DMS53 treated with DMSO at 0.1 percent for 48 hours (cell line): ENCODE results near the gene TMEM184A.
A peak's percentile ranks its signal among the peaks of the same experiment; 100 is the strongest.

Experiments
- DNase-seq: peaks from one replicate; lab custom pipeline; 2025; ENCODE audit not compliant: unreplicated experiment; lab: John Stamatoyannopoulos, UW

The TMEM184A gene

DNA sequence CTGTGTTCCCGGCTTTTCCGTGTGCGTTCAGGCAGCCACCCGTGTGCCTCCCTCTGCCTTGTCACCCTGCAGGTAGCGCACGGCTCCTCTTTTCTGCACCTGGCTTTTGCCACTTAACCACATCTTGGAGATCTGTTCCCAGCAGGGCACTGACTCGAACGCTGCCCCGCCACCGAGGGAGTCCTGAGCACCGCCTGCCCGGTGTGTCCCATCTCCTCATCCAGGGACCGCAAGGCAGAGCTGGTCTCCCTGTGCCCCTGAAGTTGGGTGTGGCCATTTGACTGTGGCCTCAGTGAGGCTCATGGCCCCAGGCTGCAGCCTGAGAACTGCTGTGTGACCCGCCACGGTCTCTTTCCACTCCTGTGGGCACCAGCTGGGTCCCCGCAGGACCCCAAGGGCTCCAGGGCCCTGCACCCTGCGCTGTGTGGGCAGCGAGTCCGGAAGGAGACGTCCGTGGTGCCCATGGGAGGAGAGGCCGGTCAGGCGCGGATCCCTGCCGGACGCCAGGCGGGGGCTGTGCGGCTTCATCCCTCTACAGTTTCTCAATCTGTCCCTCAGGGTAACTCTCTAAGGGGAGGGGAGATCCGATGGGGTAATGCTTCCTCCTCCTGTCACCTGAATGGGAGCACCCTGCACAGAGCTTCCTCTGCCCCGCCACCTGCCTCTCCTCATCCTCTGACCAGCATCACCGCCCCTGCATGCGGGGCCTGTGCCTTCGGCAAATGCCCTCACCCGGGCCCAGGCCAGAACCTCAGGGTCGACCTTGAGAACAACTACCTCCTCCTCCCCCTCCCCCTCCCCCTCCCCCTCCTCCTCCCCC, 50.1 kb downstream of the TMEM184A start:
- peak; percentile 65 for DNase-seq

DNA sequence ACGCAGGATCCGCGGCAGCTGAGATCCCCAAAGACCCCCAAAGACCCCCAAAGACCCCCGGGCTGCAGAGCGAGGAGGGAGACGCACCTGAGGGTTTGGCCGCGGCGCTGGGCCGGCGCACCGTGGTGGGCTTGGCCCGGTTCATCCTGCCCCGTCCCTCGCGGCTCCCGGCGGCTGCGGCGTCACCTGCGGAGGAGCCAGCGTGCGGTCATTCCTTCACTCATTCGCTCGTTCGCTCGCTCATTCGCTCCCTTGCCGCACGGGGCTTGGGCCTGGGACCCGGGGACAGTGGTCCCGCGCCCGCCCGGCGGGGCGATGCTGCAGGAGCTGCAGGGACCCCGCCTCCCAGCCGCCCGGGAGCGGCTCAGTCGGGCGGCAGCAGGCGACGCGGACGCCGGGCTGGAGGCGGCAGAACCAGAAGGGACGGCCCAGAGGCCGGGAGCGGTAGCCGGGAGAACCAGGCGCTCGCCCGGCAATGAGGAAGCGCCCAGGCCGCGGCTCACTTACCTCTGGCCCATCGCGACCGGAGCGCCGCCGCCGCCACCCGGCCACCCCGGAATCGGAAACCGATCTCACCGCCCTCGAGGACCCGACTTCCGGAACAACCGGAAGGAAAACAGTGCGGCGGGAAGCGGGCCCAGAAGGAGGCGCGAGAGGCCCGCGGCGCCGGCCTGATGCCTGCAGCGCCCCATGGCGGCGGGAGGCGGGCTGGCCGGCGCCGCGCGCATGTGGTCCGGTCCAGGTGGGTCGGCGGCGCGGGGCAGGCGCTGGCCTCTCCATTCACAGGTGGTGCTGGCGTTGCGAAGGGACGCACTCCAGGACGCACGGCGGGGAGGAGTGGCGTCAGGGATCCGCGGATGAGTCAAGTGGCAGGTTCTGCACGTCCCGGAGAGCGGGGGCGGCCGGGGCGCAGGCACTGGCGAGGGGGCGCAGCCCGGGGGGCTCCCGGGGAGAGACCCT, 51.9 kb downstream of the TMEM184A start, which contains the start of gene INTS1:
Gene INTS1, minus strand, starts transcription at position 574 of the 960 bp plus-strand sequence. Its CDS starts 429 bp downstream, at position 145.
- DNase-seq: peak; percentile 94

DNA sequence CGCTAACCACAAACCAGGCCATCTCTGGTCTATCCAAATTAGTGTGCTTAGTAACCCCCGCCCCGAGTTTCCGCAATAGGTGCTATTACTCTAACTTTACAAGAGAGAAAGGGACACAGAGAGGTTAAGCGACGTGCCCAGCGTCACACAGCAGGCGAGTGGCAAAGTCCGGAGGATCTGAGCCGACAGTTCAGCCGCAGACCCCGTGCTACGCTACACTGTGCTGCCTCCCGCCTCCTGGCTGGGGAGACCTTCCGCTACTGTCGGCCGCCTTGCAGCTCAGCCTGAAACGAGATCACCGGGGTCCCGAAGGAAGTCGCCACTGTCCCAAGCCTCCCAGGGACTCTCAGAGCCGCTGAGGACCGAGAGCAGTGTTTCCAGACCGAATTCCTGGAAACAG, 52.6 kb downstream of the TMEM184A start:
- no peak for DNase-seq

DNA sequence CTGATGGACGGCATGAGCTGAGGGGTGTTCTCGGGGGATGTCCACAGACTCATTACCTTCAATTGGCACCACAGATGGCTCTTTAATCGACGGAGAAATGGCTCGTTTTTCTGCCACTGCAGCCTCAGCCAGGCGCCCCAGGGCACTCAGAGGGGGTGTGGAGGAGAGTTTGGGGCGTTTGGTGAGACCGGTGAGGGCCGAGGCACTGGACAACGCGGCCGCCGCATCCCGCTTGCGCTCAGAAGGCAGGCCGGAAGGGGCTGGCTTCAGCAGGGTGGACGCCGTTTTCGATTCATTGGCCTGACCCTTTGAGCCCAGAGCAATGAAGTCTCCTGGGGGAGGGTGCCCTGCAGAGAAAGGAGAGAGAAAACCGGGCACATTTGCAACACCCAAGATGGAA, 53.2 kb downstream of the TMEM184A start:
- no peak for DNase-seq

DNA sequence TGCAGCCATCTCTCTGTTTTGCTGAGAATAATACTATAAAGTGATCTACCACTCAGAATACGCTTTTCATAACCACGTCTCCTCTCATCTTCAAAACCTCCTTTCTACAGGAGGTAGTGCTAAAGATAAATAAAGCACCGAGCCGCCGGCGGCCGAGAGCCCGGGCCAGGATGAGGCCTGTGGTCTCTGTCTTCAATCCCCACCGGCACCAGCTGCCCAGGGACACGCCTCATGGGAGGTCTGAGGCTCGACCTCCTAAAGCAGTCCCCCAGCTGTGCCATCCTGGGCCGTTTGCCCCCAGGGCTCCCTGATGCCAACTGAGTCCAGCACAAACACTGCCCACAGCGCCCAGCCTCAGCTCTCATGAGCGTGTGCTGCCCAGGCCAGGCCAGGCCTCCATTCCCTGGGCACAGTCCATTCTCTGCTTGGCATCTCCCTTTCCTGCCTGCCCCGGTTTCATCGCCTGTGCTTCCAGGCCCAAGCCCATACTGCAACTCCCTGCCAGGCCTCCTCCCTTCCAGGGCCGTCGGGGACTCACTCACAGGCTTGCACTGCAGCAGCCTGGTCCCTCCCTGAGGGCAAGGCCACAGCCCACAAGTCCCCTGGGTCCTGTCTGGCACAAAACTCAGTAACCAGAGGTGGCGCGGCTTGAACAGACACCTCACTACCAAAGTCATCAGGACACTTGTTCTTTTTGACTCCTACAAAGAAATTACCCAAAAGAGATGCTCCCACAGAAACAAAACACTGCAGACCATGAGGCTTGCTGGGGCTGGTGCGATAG, 54.3 kb downstream of the TMEM184A start:
- DNase-seq: no peak

DNA sequence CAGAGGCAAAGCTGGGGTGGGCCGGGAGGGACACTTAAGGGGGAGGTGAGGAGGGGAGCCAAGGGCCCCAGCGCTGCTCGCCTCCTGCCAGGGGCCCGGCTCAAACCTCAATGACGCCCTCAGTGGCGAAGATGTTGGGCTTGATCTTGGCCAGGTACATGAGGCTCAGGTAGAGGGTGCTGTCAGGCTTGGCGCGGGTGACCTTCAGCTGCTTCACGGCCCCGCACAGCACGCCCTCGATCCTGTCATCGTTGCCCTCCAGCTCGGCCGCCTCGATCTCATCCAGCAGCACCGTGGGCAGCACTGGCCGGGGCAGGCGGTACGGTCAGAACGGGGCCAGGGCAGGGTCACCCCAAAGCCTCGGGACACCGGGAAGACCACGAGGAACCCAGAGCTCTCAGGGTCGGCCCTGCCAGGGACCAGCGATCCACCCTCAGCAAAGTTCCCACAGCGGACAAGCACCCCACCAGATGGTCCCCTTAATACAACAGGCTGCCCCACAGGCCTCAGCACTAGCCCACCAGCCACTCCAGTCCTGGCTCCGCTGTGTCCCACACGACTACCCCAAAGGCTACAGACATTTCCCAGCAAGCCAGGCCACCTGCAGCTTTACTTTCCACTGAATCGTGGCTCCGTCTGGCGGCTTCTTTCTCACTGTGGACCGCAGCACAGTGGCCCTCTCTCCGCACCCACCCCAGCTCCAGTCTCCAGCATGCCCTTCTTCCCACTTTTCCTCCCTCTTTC, 55.8 kb downstream of the TMEM184A start:
- no peak for DNase-seq

DNA sequence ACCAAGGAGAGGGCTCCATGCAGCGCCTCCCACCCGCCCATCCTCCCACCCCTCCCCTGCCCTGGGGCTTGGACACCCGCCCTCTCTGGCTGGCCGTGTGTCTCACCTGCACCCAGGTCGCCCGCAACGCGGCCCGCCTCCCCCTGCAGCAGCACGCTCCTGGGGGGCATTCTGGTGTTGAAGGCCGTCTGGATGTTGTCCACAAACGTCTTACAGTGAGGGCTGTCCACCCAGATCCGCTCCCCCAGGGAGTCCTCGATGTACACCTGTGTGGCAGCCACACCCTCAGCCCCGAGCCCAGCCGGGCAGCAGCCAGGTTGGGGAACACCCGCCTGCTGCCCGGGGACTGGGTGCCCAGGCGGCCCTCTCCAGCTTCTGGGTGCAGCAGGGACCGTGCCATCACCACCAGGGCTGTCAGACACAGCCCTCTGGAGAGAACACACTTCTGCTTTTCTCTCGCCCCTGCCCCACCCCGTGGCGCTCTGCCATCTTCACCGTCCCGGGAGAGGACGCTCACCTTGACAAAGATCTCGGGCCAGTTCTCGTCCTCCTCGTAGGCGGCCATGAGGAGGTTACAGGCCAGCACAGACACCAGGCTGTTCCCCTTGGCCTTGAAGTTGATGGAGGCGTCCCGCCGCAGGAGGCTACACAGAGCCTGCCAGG, 56.5 kb downstream of the TMEM184A start:
- DNase-seq: no peak

DNA sequence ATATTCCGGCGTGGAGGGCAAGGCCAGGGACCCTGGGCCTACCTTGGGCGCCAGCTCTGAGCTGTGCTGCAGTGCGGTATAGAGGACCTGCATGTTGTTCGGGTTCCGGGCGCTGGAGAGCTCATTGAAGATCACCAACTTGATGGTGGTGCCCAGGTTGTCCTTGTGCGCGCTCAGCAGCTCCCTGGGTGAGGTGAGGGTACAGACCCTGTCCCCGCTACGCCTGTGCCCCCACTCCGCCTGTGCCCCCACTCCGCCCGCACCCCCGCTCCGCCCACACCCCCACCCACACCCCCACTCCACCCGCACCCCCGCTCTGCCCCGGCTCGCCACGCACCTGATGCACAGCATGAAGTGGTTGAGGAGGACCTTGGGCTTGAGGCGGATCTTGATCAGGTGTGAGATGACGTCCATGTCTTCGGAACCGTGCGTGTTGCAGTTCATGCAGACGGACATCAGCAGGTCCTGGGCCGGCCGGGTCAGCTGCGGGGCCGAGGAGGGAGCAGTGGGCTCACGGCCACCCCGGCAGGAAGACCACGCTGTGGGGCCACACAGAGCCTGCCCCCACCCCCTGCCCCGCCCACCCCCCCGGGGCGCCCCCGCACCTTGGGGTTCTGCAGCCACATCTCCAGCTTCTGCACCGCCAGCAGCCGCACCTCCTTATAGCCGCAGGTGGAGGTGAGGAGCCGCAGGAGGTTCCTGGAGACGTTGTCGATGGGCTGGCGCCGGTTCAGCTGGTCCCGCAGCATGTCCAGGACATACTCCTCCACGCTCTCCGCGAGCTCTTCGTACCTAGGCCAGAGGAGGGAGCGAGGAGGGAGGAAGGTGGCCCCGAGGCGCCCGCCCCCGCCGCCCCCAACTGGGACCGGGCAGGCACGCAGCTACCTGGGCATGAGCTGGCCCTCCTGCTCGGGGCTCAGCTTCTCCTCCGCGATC, 57.4 kb downstream of the TMEM184A start:
- DNase-seq: no peak

DNA sequence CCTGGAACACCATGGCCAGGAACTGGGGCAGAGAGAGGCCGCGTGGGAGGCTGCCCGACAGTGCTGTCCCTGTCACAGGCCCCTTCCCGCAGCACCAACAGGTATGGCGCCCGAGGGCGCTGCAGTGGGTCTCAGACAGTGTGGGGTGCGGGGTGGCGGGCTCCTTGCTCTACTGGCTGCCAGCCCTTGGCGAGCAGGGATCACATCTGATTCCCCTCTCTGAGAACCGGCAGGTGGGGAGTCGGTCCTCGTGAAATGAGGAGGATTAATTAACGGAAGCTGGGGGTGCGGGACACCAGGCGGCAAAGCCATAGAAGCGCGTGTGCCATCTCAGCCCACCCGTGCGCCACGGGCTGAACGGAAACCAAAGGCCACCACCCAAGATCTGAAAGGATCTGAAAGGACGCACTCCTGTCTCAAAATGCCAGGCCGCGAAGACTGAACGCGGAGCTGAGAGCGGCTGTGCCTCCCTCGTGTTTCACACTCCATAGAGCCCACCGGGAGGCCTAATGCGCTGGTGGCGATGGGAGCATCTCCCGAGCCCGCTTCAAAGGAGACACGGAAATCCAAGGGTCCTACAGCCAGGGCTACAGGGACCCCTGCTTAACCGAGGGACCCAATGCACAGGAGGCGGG, 58.6 kb downstream of the TMEM184A start:
- no peak for DNase-seq

DNA sequence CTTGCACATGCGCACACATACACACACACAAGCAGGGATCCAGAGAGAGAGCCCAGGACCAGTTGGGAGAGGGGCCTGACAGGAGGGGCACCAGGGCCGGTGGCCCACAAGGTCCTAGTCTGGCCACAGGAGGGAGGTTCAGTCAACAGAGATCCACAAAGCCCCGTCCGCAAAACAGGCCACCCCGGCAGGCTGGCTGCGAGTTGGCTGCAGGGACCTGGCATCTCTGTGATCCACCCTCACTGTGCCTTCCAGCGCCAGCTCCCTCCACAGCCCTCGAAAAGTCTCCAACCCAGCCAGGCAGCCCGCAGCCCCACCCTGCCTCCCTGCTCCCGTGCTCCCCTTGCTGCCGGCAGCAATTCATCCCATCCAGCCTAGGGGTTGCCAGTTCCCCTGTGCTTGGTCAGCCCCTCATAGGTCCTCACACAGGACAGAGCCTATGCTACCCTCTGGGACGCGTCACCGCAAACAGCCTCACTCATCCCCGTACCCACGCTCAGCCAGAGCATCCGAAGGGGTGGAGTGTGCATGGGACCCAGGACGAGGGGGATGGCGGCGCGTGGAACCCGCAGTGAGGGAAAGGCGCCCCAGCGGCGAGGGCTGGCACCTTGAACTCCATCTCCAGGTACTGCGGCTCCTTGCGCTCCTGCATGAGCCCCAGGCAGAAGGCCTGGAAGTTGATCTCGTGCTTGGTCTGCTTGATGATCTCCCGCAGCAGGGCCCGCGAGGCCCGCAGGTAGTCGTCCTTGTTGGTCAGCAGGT, 59.3 kb downstream of the TMEM184A start:
- no peak for DNase-seq

DNA sequence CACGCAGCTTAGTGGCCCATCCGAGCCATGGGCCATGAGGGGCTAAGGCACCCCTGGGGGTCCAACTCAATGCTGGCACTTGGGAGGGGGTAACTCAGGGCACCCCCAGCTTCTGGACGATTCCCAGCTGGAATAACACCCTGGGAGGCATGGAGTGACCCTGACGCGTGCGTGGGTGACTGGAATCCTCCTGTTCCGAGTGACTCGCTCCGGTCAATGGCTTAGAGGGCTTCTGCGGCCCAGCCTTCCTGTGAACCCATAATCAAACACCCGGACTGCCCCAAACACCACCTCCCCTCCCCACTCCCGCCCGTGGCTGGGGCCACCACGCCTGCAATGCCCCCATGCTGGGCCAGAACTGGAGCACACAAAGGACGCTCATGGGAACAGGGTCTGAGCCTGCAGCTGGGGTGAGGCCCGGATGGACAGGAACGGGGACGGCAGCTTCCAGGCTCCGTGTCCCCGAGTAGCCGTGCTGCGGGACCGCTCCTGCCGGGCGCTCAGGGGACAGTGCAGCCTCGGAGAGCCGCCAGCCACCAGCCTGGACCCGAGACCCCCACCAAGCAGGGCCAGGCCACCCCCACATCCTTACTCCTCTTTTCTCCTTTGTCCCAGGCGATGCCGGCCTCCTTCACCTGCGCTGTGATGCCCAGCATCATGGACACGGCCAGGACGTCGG, 60.3 kb downstream of the TMEM184A start:
- no peak for DNase-seq

DNA sequence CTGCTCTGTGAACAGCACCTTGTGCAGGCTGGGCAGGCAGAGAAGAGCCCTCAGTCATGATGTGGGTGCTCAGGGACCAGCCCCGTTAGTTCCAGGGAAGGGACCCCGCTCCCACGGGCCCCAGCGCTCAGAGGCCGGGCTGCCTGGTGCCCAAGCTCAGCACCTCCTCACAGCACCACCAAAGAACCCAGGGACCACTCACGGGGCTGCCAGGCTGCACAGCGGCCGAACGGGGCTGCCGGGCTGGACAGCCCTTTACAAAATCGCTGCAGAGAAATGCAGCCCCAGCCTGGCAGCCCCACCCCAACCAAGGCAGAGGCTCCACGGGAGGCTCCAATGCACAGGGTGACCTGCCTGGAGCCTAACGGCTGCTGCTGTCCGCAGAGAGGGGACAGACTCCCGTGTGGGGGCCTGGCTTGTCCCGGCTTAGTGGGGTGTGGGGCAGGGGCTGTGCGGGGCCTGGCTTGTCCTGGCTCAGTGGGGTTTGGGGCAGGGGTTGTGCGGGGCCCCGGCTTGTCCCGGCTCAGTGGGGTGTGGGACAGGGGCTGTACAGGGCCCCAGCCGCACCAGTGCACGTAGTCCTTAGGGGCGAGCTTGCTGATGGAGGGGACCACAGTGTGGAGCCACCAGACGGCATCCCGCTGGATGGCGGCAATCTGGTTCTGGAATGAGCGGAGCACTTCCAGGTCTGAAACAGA, 61.0 kb downstream of the TMEM184A start:
- DNase-seq: no peak

DNA sequence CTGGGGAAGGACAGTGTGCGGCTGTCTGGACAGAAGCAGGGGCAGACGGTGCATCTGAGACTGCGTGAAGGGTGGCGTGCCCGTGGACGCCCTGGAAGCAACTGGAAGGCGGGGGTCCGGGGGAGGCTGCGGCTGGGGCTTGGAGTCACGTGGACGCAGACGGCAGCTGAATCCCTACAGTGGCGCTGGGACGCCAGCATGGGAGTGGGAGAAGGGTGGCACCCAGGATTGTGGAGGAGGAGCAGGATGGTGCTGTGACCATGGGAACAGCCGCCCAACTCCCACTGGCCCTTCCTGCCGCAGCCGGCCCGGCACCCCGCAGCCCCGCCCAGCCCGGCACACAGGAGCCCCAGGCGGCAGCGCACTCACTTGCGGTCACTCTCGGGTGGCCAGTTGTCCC, 61.6 kb downstream of the TMEM184A start:
- no peak for DNase-seq

DNA sequence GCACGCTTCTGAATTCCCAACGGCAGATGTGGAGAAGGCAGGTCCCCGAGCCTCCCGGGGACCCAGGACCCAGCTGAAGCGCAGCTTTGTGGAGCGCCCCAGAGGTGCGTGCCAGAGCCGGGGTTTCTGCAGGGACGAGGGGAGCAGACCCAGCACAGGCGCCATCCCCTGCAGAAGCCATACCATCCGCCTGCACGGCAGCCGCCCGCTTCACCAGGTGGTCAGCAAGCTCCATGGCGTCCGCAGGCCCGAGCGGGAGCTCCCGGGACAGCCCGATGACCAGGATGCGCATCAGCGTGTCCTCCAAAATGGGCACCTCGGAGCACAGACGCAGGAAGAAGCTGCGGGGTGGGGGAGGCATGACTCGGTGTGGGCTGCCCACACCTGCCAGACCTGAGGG, 62.4 kb downstream of the TMEM184A start:
- DNase-seq: no peak

DNA sequence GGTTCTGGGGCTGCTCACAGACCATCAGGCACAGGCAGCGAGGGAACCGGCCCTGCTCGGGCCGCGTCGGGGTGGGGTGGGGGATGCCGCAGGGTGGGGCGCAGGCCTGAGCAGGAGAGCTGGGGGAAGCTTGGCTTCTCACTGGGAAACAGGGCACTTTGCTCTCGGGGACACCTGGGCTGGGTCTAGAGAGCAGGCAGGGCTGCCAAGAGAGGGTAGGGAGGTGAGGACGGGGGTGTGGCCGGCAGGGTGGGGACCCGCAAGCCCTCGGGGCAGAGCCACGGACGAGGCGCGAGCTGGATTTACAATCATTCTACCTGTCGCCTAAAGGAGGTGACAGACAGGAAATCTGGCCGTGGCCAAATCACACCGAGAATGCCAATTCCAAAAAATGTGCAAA, 62.9 kb downstream of the TMEM184A start:
- no peak for DNase-seq

DNA sequence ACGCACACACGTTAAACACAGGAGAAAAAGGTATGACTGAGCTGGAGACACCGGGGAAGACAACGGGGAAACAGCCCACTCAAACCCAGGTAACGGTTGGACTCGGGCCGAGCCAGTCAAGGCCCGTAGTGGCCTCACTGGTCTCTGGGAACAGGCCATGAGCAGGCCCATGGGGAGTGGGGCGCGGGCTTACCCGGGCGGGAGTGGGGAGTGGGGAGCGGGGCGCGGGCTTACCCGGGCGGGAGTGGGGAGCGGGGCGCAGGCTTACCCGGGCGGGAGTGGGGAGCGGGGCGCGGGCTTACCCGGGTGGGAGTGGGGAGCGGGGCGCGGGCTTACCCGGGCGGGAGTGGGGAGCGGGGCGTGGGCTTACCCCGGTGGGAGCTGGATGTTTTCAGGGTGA, 63.4 kb downstream of the TMEM184A start:
- DNase-seq: no peak
